HAP-1 (cell line): ENCODE results near the gene PTPRB.
"Not testable (repeated sequence)": the region's sequence is repeated elsewhere in the genome, so short reads cannot be mapped to it uniquely, and the experiment has no call there.

Source experiments
- DNase-seq, 2 experiments: peaks; one replicate each; pipeline ENCODE4 v3.0.0-alpha.2; 2016 to 2020; ENCODE audit warnings: low spot score in 2 of 2
- H3K27me3 ChIP-seq: fragments of 250-450 bp; sonication (Bioruptor Pico); 2 replicates; pipeline ENCODE4 v1.5.1; 2020; ENCODE audit warnings: low read depth, mild to moderate bottlenecking, moderate library complexity
- H3K36me3 ChIP-seq: fragments of 250-450 bp; sonication (Bioruptor Pico); replicated peaks from 2 replicates; pipeline ENCODE4 v1.5.1; 2020; ENCODE audit warnings: mild to moderate bottlenecking
- H3K4me1 ChIP-seq: fragments of 250-450 bp; sonication (Bioruptor Pico); 2 replicates; pipeline ENCODE4 v1.5.1; 2020; ENCODE audit warnings: mild to moderate bottlenecking
- H3K4me3 ChIP-seq: fragments of 250-450 bp; sonication (Bioruptor Pico); 2 replicates; pipeline ENCODE4 v1.5.1; 2020; ENCODE audit warnings: mild to moderate bottlenecking, moderate library complexity
- H3K9me3 ChIP-seq: fragments of 250-450 bp; sonication (Bioruptor Pico); 2 replicates; pipeline ENCODE4 v1.5.1; 2020; ENCODE audit warnings: mild to moderate bottlenecking, moderate library complexity
- in situ Hi-C: fragments of 300-500 bp; cut with MboI; formaldehyde crosslinking; loops from 3 replicates; pipeline ENCODE4 v1.14.3; 2020; ENCODE audit warnings: low sequenced_read_pairs, inconsistent platforms, mixed read lengths

PTPRB gene

GRCh38 chr12:70529647-70530046 lies 107.6 kb downstream of the PTPRB start:
- in situ Hi-C loops = no loop called here
- no peaks in the 10 kb centered on the region for H3K9me3 ChIP-seq

GRCh38 chr12:70520847-70521246 lies 116.4 kb downstream of the PTPRB start:
- in situ Hi-C loops = no loop called here
- Histone ChIP-seq H3K27me3 (no peaks in the 10 kb centered on the region), H3K4me1 (no peaks in the 10 kb centered on the region), H3K4me3 (no peak overlapping the region), H3K36me3 (no peaks in the 10 kb centered on the region), H3K9me3 (no peaks in the 10 kb centered on the region)
- no peak for DNase-seq

More at GRCh38 chr12:70529647-70530046, 107.6 kb downstream of the PTPRB start:
- Histone ChIP-seq H3K36me3 (no peaks in the 10 kb centered on the region), H3K4me3 (no peak overlapping the region), H3K27me3 (no peaks in the 10 kb centered on the region), H3K4me1 (no peaks in the 10 kb centered on the region)
- no peak for DNase-seq

GRCh38 chr12:70513426-70513825 lies 123.8 kb downstream of the PTPRB start:
- in situ Hi-C loops = no loop called here
- no peaks in the 10 kb centered on the region for H3K36me3 ChIP-seq

GRCh38 chr12:70508178-70508577 lies 129.1 kb downstream of the PTPRB start:
- no peaks in the 10 kb centered on the region for H3K36me3 ChIP-seq
- H3K9me3 ChIP-seq = peaks cover 4% of the 10 kb centered on the region; the same call in 1 of the 2 replicates
- H3K4me3 ChIP-seq = no peak overlapping the region
- DNase-seq = no peak
- H3K4me1 ChIP-seq = no peaks in the 10 kb centered on the region; the same call in 1 of the 2 replicates
- H3K27me3 ChIP-seq = no peaks in the 10 kb centered on the region
- in situ Hi-C loops = no loop called here

More at GRCh38 chr12:70513426-70513825, 123.8 kb downstream of the PTPRB start:
- H3K4me3 ChIP-seq = no peak overlapping the region
- H3K27me3 ChIP-seq = no peaks in the 10 kb centered on the region
- peaks cover 1% of the 10 kb centered on the region; the same call in 1 of the 2 replicates for H3K9me3 ChIP-seq
- H3K4me1 ChIP-seq = no peaks in the 10 kb centered on the region; the same call in 1 of the 2 replicates
- no peak for DNase-seq

- Histone ChIP-seq H3K36me3 (no peaks in the 10 kb centered on the region), H3K9me3 (peaks cover 4% of the 10 kb centered on the region; the same call in 1 of the 2 replicates), H3K4me3 (no peak overlapping the region), H3K4me1 (no peaks in the 10 kb centered on the region; the same call in 1 of the 2 replicates), H3K27me3 (no peaks in the 10 kb centered on the region)
- in situ Hi-C loops = no loop called here
- DNase-seq = no peak
These were observed 129.8 kb downstream of the PTPRB start for GRCh38 chr12:70507442-70507841.

GRCh38 chr12:70497508-70497907 lies 139.7 kb downstream of the PTPRB start:
- H3K4me3 ChIP-seq = no peak overlapping the region
- 0 out of 2 replicates have a peak, but pooled peaks cover 2% of the 10 kb centered on the region for H3K9me3 ChIP-seq
- in situ Hi-C loops = no loop called here
- no peaks in the 10 kb centered on the region for H3K4me1 ChIP-seq
- no peaks in the 10 kb centered on the region for H3K27me3 ChIP-seq
- DNase-seq = no peak
- no peaks in the 10 kb centered on the region for H3K36me3 ChIP-seq

GRCh38 chr12:70492904-70493303 lies 144.3 kb downstream of the PTPRB start:
- H3K4me1 ChIP-seq, H3K36me3 ChIP-seq, H3K4me3 ChIP-seq, in situ Hi-C loops, H3K27me3 ChIP-seq, DNase-seq, H3K9me3 ChIP-seq: not testable (repeated sequence)

- H3K4me3 ChIP-seq, H3K9me3 ChIP-seq, H3K4me1 ChIP-seq, H3K36me3 ChIP-seq, in situ Hi-C loops, H3K27me3 ChIP-seq, DNase-seq: not testable (repeated sequence)
These were observed 146.3 kb downstream of the PTPRB start for GRCh38 chr12:70490928-70491327.

GRCh38 chr12:70487440-70487839 lies 149.8 kb downstream of the PTPRB start:
- DNase-seq = no peak
- in situ Hi-C loops = no loop called here
- Histone ChIP-seq H3K27me3 (no peaks in the 10 kb centered on the region), H3K4me1 (no peaks in the 10 kb centered on the region), H3K9me3 (no peaks in the 10 kb centered on the region), H3K4me3 (no peak overlapping the region), H3K36me3 (no peaks in the 10 kb centered on the region)

- no peak for DNase-seq
- no peak overlapping the region for H3K4me3 ChIP-seq
- in situ Hi-C loops = no loop called here
- no peaks in the 10 kb centered on the region for H3K27me3 ChIP-seq
- no peaks in the 10 kb centered on the region for H3K36me3 ChIP-seq
- no peaks in the 10 kb centered on the region for H3K9me3 ChIP-seq
- no peaks in the 10 kb centered on the region for H3K4me1 ChIP-seq
These were observed 150.6 kb downstream of the PTPRB start for GRCh38 chr12:70486588-70486987.

GRCh38 chr12:70485704-70486103 lies 151.5 kb downstream of the PTPRB start:
- Histone ChIP-seq H3K27me3 (no peaks in the 10 kb centered on the region), H3K36me3 (no peaks in the 10 kb centered on the region), H3K4me1 (no peaks in the 10 kb centered on the region), H3K4me3 (no peak overlapping the region), H3K9me3 (no peaks in the 10 kb centered on the region)
- in situ Hi-C loops = no loop called here
- DNase-seq = no peak

- Histone ChIP-seq H3K27me3 (no peaks in the 10 kb centered on the region; the same call in 1 of the 2 replicates), H3K4me3 (no peak overlapping the region), H3K9me3 (no peaks in the 10 kb centered on the region), H3K4me1 (no peaks in the 10 kb centered on the region; the same call in 1 of the 2 replicates), H3K36me3 (no peaks in the 10 kb centered on the region)
- DNase-seq = no peak
- in situ Hi-C loops = no loop called here
These were observed 152.8 kb downstream of the PTPRB start for GRCh38 chr12:70484464-70484863.

- in situ Hi-C loops = no loop called here
- no peaks in the 10 kb centered on the region; the same call in 1 of the 2 replicates for H3K4me1 ChIP-seq
- H3K27me3 ChIP-seq = no peaks in the 10 kb centered on the region; the same call in 1 of the 2 replicates
- H3K4me3 ChIP-seq = no peak overlapping the region
- no peaks in the 10 kb centered on the region for H3K9me3 ChIP-seq
- DNase-seq = peak in 1 of 2 experiments; percentile 4
- no peaks in the 10 kb centered on the region for H3K36me3 ChIP-seq
These were observed 154.5 kb downstream of the PTPRB start for GRCh38 chr12:70482764-70483163.

GRCh38 chr12:70469221-70469820 lies 167.9 kb downstream of the PTPRB start:
- Histone ChIP-seq H3K27me3 (no peaks in the 10 kb centered on the region), H3K4me3 (no peak overlapping the region), H3K4me1 (no peaks in the 10 kb centered on the region), H3K9me3 (0 out of 2 replicates have a peak, but pooled peaks cover 3% of the 10 kb centered on the region), H3K36me3 (no peaks in the 10 kb centered on the region)
- no peak for DNase-seq
- in situ Hi-C loops = no loop called here
